HEK293 (cell line): ENCODE data around the gene MKI67.
"Not testable (repeated sequence)": the region's sequence is repeated elsewhere in the genome, so short reads cannot be mapped to it uniquely, and the experiment has no call there.

Source experiments
- CTCF ChIA-PET: fragments of 350-600 bp; formaldehyde crosslinking; extraction: SDS; loops from one replicate; lab custom pipeline; 2021; ENCODE audit warnings: antibody characterized with exemption; lab: Yijun Ruan, JAX
- POLR2A ChIA-PET: fragments of 300-600 bp; formaldehyde crosslinking; extraction: SDS; loops from one replicate; lab custom pipeline; 2020; ENCODE audit warnings: antibody characterized with exemption, inconsistent platforms; lab: Yijun Ruan, JAX
- H3K27ac ChIP-seq: fragments of 200-500 bp; sonication (Bioruptor generic); 2 replicates; pipeline ENCODE4 v1.5.1; 2014; ENCODE audit warnings: low read depth, low read length, control low read depth, inconsistent platforms; ENCODE audit errors: extremely low read depth
- H3K36me3 ChIP-seq, 2 experiments: fragments of 200-500 bp in 1 of 2; sonication (Bioruptor generic) in 1 of 2; 1 replicate in 1 of 2; 2 replicates in 1 of 2; pipeline ENCODE4 v1.5.1; 2014 to 2017; ENCODE audit warnings: inconsistent platforms in 2 of 2, low read length in 2 of 2; ENCODE audit not compliant: control insufficient read depth in 2 of 2, insufficient read depth in 1 of 2
- H3K4me1 ChIP-seq: fragments of 200-500 bp; sonication (Bioruptor generic); 2 replicates; pipeline ENCODE4 v1.5.1; 2014; ENCODE audit warnings: mild to moderate bottlenecking, low read length, inconsistent platforms; ENCODE audit not compliant: control insufficient read depth, insufficient read depth
- H3K4me3 ChIP-seq: 2 replicates; pipeline ENCODE4 v1.5.1; 2011; ENCODE audit warnings: low read depth, mild to moderate bottlenecking, control low read depth, low read length, moderate library complexity
- H3K9me3 ChIP-seq: fragments of 200-500 bp; sonication (Bioruptor generic); 2 replicates; pipeline ENCODE4 v1.5.1; 2014; ENCODE audit warnings: low read depth, low read length, inconsistent platforms; ENCODE audit not compliant: control insufficient read depth, insufficient read depth
- BCL11B ChIP-seq: fragments of 450-650 bp; formaldehyde crosslinking; IDR thresholded peaks from 2 replicates; pipeline ENCODE4 v1.5.1; 2016; ENCODE audit warnings: low read depth, missing biosample characterization, missing genetic modification characterization
- IKZF3 ChIP-seq: fragments of 450-650 bp; IDR thresholded peaks from 2 replicates; pipeline ENCODE4 v1.5.0; 2018; ENCODE audit warnings: missing biosample characterization, mild to moderate bottlenecking, missing genetic modification characterization, moderate library complexity
- KLF9 ChIP-seq: fragments of 450-650 bp; formaldehyde crosslinking; IDR thresholded peaks from 2 replicates; pipeline ENCODE4 v1.5.1; 2016; ENCODE audit warnings: missing biosample characterization, missing genetic modification characterization, low read depth
- PRDM2 ChIP-seq: fragments of 450-650 bp; formaldehyde crosslinking; IDR thresholded peaks from 2 replicates; pipeline ENCODE4 v1.5.1; 2016; ENCODE audit warnings: missing biosample characterization, missing genetic modification characterization, borderline replicate concordance
- SCRT1 ChIP-seq: fragments of 450-650 bp; formaldehyde crosslinking; IDR thresholded peaks from 2 replicates; pipeline ENCODE4 v1.5.1; 2016; ENCODE audit warnings: missing biosample characterization, missing genetic modification characterization, borderline replicate concordance
- ZNF146 ChIP-seq: fragments of 450-650 bp; formaldehyde crosslinking; IDR thresholded peaks from 2 replicates; pipeline ENCODE4 v1.5.1; 2016; ENCODE audit warnings: missing biosample characterization, missing genetic modification characterization
- ZNF274 ChIP-seq, 2 experiments: fragments of 200-500 bp in 1 of 2; fragments of 450-650 bp in 1 of 2; sonication (Bioruptor generic) in 1 of 2; formaldehyde crosslinking in 1 of 2; IDR thresholded peaks; 2 replicates each; pipeline versions ENCODE4 v1.5.1 to v1.6.1; 2014 to 2016; ENCODE audit warnings: borderline replicate concordance in 1 of 2, inconsistent platforms in 1 of 2, low read length in 1 of 2, missing biosample characterization in 1 of 2, missing genetic modification characterization in 1 of 2
- ZNF292 ChIP-seq: fragments of 450-650 bp; formaldehyde crosslinking; IDR thresholded peaks from 2 replicates; pipeline ENCODE4 v1.5.1; 2016; ENCODE audit warnings: low read depth, missing biosample characterization, missing genetic modification characterization, borderline replicate concordance
- ZNF335 ChIP-seq: fragments of 450-650 bp; formaldehyde crosslinking; conservative IDR thresholded peaks from 2 replicates; pipeline ENCODE4 v1.5.1; 2016; ENCODE audit warnings: missing biosample characterization, missing genetic modification characterization
- ZNF391 ChIP-seq: fragments of 450-650 bp; formaldehyde crosslinking; IDR thresholded peaks from 2 replicates; pipeline ENCODE4 v1.5.1; 2016; ENCODE audit warnings: low read depth, missing biosample characterization, missing genetic modification characterization, borderline replicate concordance
- ZNF501 ChIP-seq: fragments of 450-650 bp; formaldehyde crosslinking; IDR thresholded peaks from 2 replicates; pipeline ENCODE4 v1.5.1; 2016; ENCODE audit warnings: missing biosample characterization, missing genetic modification characterization
- ZNF561 ChIP-seq: fragments of 450-650 bp; IDR thresholded peaks from 2 replicates; pipeline ENCODE4 v1.5.1; 2018; ENCODE audit warnings: missing biosample characterization, missing genetic modification characterization, borderline replicate concordance
- ZNF585B ChIP-seq: fragments of 450-650 bp; formaldehyde crosslinking; IDR thresholded peaks from 2 replicates; pipeline ENCODE4 v1.5.1; 2016; ENCODE audit warnings: missing biosample characterization, missing genetic modification characterization
- ZNF677 ChIP-seq: fragments of 450-650 bp; IDR thresholded peaks from 2 replicates; pipeline ENCODE4 v1.5.0; 2018; ENCODE audit warnings: missing biosample characterization, mild to moderate bottlenecking, missing genetic modification characterization, moderate library complexity
- ZNF776 ChIP-seq: fragments of 450-650 bp; formaldehyde crosslinking; IDR thresholded peaks from 2 replicates; pipeline ENCODE4 v1.5.0; 2017; ENCODE audit warnings: missing biosample characterization, missing genetic modification characterization, borderline replicate concordance
- ZNF785 ChIP-seq: fragments of 450-650 bp; formaldehyde crosslinking; IDR thresholded peaks from 2 replicates; pipeline ENCODE4 v1.5.1; 2016; ENCODE audit warnings: missing biosample characterization, missing genetic modification characterization
- TF ChIP-seq, protein P1 (sequence below): fragments of 450-650 bp; formaldehyde crosslinking; optimal IDR thresholded peaks from 2 replicates; pipeline ENCODE3; 2016; ENCODE audit warnings: missing biosample characterization, mild to moderate bottlenecking, missing genetic modification characterization

MKI67 gene

GRCh38 chr10:128167926-128168520, 41.8 kb upstream of the MKI67 start:
- ChIA-PET POLR2A (no interaction called here), CTCF (no interaction called here)
- no peaks in the 10 kb centered on the region for H3K9me3 ChIP-seq
- no peaks in the 10 kb centered on the region for H3K36me3 ChIP-seq
- no peak overlapping the region for H3K4me3 ChIP-seq
- H3K4me1 ChIP-seq, result no peaks in the 10 kb centered on the region
- no peak overlapping the region for H3K27ac ChIP-seq
- TF ChIP-seq ZNF335 (tag by site-specific recombination) (no peak), IKZF3 (tag by site-specific recombination) (no peak), ZNF561 (tag by site-specific recombination) (no peak), KLF9 (no peak), ZNF585B (no peak), SCRT1 (no peak), ZNF292 (tag by site-specific recombination) (no peak), ZNF146 (no peak), ZNF785 (tag by site-specific recombination) (no peak), ZNF501 (tag by site-specific recombination) (no peak)
- TF ChIP-seq, protein P1, sequence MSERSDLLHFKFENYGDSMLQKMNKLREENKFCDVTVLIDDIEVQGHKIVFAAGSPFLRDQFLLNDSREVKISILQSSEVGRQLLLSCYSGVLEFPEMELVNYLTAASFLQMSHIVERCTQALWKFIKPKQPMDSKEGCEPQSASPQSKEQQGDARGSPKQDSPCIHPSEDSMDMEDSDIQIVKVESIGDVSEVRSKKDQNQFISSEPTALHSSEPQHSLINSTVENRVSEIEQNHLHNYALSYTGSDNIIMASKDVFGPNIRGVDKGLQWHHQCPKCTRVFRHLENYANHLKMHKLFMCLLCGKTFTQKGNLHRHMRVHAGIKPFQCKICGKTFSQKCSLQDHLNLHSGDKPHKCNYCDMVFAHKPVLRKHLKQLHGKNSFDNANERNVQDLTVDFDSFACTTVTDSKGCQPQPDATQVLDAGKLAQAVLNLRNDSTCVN (tag by site-specific recombination), result no peak

GRCh38 chr10:128167123-128167522, 40.9 kb upstream of the MKI67 start:
- POLR2A ChIA-PET, result not testable (repeated sequence)

DNA sequence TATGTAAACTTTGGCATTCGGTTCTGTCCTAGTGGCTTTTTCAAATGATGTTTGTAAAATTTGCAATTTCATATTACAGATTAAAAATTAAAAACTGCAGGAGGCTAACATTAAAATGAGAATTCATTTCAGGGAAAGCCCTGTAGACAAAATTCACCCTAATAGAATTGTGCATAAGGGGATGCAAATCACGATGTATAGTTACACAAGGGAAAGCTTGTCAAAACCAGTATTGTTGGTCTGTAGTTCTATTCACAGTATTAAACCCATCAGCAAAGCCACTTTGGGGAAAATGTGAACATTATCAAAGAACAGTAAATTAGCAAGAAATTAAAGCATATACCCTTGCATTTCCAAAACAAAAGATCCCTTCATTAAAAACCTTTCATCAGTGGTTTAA, 39.9 kb upstream of the MKI67 start:
- TF ChIP-seq ZNF776 (tag by site-specific recombination), result no peak
- TF ChIP-seq PRDM2 (tag by site-specific recombination), result no peak
- no peak for TF ChIP-seq ZNF391
- no peak for TF ChIP-seq ZNF335 (tag by site-specific recombination)
- TF ChIP-seq ZNF677, result no peak
- no peak for TF ChIP-seq ZNF274 (IDR thresholded peaks at IDR 0.05; ENCODE audit: low read length)
- TF ChIP-seq ZNF274 (tag by site-specific recombination; IDR thresholded peaks at IDR 0.05; ENCODE audit: borderline replicate concordance), result no peak
- TF ChIP-seq BCL11B (tag by site-specific recombination), result no peak
- no peaks in the 10 kb centered on the region for H3K9me3 ChIP-seq
- POLR2A ChIA-PET, result interaction anchor here (0.7 kb wide), 1 partner anchor 363 kb away, joined by 3 read pairs; no protein-coding TSS in a partner anchor
- H3K4me3 ChIP-seq, result no peak overlapping the region
- CTCF ChIA-PET, result interaction anchor here (1.0 to 1.1 kb wide), 4 partner anchors 9 to 47 kb away, joined by 3 to 4 read pairs (median 4); no protein-coding TSS in a partner anchor
- H3K4me1 ChIP-seq, result no peaks in the 10 kb centered on the region
- no peak overlapping the region for H3K27ac ChIP-seq
- no peaks in the 10 kb centered on the region for H3K36me3 ChIP-seq

More at GRCh38 chr10:128167123-128167522, 40.9 kb upstream of the MKI67 start:
- peak; percentile 93 for TF ChIP-seq ZNF146
- TF ChIP-seq, all 188 proteins: peak for 1; not testable (repeated sequence) for 187
- H3K9me3 ChIP-seq, H3K27ac ChIP-seq, H3K4me3 ChIP-seq, H3K36me3 ChIP-seq, H3K4me1 ChIP-seq, CTCF ChIA-PET: not testable (repeated sequence)
